ENCODE data around the gene AMBRA1.

The AMBRA1 gene

GRCh38 chr11:46560300-46560991, 33.4 kb downstream of the AMBRA1 start:
- H3K27me3 Mint-ChIP-seq (ENCODE audit: low read depth, poor library complexity), result no peaks in the 10 kb centered on the region

GRCh38 chr11:46559815-46560214, 34.0 kb downstream of the AMBRA1 start:
- no peak overlapping the region for H3K27ac Mint-ChIP-seq
- no peak for TF ChIP-seq CTCF (IDR thresholded peaks at IDR 0.05)
- H3K9me3 Mint-ChIP-seq, result no peaks in the 10 kb centered on the region
- H3K27me3 Mint-ChIP-seq (ENCODE audit: low read depth, poor library complexity), result no peaks in the 10 kb centered on the region
- no peak for DNase-seq
- peaks cover 22% of the 10 kb centered on the region for H3K4me1 Mint-ChIP-seq
- no peaks in the 10 kb centered on the region for H3K36me3 Mint-ChIP-seq (ENCODE audit: low read depth)
- H3K4me3 Mint-ChIP-seq, result no peak overlapping the region

More at GRCh38 chr11:46560300-46560991, 33.4 kb downstream of the AMBRA1 start:
- Mint-ChIP-seq H3K9me3 (no peaks in the 10 kb centered on the region), H3K4me1 (peaks cover 16% of the 10 kb centered on the region), H3K4me3 (no peak overlapping the region), H3K36me3 (ENCODE audit: low read depth) (no peaks in the 10 kb centered on the region), H3K27ac (peak overlapping the region; percentile 75)
- no peak for TF ChIP-seq CTCF (IDR thresholded peaks at IDR 0.05)
- DNase-seq, result no peak

GRCh38 chr11:46557684-46558151, 36.1 kb downstream of the AMBRA1 start:
- DNase-seq, result no peak
- Mint-ChIP-seq H3K27me3 (ENCODE audit: low read depth, poor library complexity) (no peaks in the 10 kb centered on the region), H3K4me3 (no peak overlapping the region), H3K36me3 (ENCODE audit: low read depth) (peaks cover 4% of the 10 kb centered on the region), H3K4me1 (peaks cover 36% of the 10 kb centered on the region), H3K9me3 (no peaks in the 10 kb centered on the region), H3K27ac (no peak overlapping the region)
- TF ChIP-seq CTCF (IDR thresholded peaks at IDR 0.05), result no peak

- peaks cover 4% of the 10 kb centered on the region for H3K36me3 Mint-ChIP-seq (ENCODE audit: low read depth)
- peaks cover 34% of the 10 kb centered on the region for H3K4me1 Mint-ChIP-seq
- H3K27me3 Mint-ChIP-seq (ENCODE audit: low read depth, poor library complexity), result no peaks in the 10 kb centered on the region
- peak overlapping the region; percentile 37 for H3K27ac Mint-ChIP-seq
- no peak overlapping the region for H3K4me3 Mint-ChIP-seq
- TF ChIP-seq CTCF (IDR thresholded peaks at IDR 0.05), result no peak
- H3K9me3 Mint-ChIP-seq, result no peaks in the 10 kb centered on the region
- no peak for DNase-seq
Observed at GRCh38 chr11:46555267-46556054, 38.4 kb downstream of the AMBRA1 start.

- no peak for TF ChIP-seq CTCF (IDR thresholded peaks at IDR 0.05)
- no peak for DNase-seq
- H3K27me3 Mint-ChIP-seq (ENCODE audit: low read depth, poor library complexity), result no peaks in the 10 kb centered on the region
- no peaks in the 10 kb centered on the region for H3K9me3 Mint-ChIP-seq
- H3K4me3 Mint-ChIP-seq, result no peak overlapping the region
- peaks cover 31% of the 10 kb centered on the region for H3K4me1 Mint-ChIP-seq
- H3K36me3 Mint-ChIP-seq (ENCODE audit: low read depth), result peaks cover 4% of the 10 kb centered on the region
- H3K27ac Mint-ChIP-seq, result peak overlapping the region; percentile 94
Observed at GRCh38 chr11:46554213-46555147, 39.3 kb downstream of the AMBRA1 start.

All from nephron progenitor cell (in vitro differentiated cells).